HG03354 (cell line): ENCODE measurements around the gene FAM204A.

ENCODE experiments used
- ATAC-seq: cut with Tn5 transposase; IDR thresholded peaks from one replicate; pipeline ENCODE4 v1.9.1; 2021; ENCODE audit warnings: mild to moderate bottlenecking; ENCODE audit not compliant: unreplicated experiment, poor library complexity, severe bottlenecking

Gene FAM204A

GRCh38 chr10:118332948-118333710 lies 9.0 kb downstream of the FAM204A start:
- no peak for ATAC-seq

GRCh38 chr10:118332236-118332635 lies 9.9 kb downstream of the FAM204A start:
- peak; percentile 77 for ATAC-seq

DNA sequence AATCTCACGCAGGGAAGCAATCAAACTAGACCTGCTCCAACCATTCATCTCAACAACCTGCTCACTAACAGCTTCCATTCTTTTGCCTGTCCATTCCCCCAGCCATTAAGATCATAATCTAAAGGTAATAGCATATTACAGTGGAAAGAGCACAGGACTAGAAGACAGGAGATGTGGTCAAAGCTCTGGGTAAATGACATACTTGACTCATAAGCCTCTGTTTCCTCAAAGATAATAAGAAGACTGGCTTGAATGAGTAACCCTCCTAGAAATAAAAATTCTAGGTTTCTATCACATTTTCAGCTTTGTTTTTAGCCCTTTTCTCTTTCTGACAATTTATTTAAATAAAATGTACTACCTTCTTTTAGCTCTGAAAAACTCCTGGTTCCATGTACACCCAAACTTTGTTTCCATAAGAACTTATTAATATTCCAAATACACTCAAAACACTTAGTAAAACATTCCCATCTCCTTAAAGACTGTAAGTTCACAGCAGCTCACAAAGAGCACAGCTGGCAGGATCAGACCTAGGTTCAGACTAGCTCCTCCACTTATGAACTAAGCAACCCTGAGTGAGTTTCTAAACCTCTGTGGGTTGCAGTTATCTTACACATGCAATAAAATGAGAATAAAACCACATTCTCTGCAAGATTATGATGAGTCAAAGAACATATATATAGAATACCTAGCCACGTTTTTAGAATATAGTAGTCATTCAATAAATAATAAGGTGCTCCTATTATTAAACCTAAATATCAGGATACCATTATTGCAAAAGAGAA lies 11.6 kb downstream of the FAM204A start:
- no peak for ATAC-seq

- no peak for ATAC-seq
Measured at GRCh38 chr10:118324140-118324539, 18.0 kb downstream of the FAM204A start.

- no peak for ATAC-seq
Measured at GRCh38 chr10:118321724-118322575, 20.2 kb downstream of the FAM204A start.

DNA sequence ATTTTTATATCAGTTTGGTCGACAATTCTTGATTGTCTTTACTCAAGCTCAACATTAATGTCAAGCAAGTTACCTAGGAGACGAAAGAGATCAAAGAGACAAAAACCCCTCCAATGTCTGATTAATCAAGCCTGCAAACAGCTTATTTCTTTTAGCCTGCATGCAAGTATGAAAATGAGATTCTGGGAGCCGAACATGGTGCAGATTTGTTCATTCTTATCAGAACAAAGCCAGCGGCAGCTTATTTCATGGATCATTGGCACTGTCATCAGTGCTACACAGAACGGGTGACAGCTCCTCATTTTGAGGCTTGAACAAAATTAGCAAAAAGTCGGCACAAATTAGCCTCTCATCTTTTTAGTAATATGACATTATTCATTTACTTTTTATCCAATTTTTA lies 26.5 kb downstream of the FAM204A start:
- ATAC-seq = no peak

GRCh38 chr10:118314882-118315281 lies 27.2 kb downstream of the FAM204A start:
- ATAC-seq = no peak

- no peak for ATAC-seq
Measured at GRCh38 chr10:118311505-118311904, 30.6 kb downstream of the FAM204A start.

- no peak for ATAC-seq
Measured at GRCh38 chr10:118310822-118311221, 31.3 kb downstream of the FAM204A start.

DNA sequence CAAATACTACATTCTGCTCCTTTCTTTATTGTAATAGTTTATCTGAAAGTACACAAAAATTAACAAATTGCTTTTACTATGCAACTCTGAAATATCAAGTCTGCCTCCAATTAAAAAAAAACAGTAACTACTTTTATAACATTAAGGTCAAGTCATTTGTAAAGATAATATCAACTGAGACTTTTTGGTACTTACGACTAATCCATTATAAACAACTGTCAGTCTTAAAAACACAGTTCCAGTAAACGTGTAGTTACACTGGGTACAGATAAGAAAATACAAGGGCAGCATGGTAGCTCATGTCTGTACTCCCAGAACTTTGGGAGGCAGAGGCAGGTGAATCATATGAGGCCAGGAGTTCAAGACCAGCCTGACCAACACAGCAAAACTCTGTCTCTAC lies 32.2 kb downstream of the FAM204A start:
- ATAC-seq = no peak

GRCh38 chr10:118308664-118309063 lies 33.5 kb downstream of the FAM204A start:
- ATAC-seq = no peak

DNA sequence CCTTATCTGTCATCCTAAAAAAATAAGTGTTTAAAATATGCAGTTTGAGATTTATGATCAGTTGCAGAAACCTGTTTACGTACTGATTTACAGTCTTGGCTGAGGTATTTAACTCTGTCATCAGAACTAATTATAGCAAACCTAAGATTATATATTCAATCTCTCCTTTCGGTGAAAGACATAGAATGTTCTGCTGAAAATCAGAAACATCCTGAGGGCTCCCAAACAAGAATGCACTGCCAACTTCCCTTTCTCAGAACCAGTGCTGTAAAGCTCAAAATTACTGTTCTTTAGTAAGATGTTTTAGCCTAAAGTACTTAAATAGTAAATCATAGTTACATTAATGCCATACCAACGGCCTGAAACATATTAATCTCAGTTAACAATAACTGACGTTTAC lies 34.3 kb downstream of the FAM204A start:
- no peak for ATAC-seq

GRCh38 chr10:118307220-118307619 lies 34.9 kb downstream of the FAM204A start:
- no peak for ATAC-seq

GRCh38 chr10:118305730-118306129 lies 36.4 kb downstream of the FAM204A start:
- no peak for ATAC-seq

GRCh38 chr10:118304521-118304920 lies 37.6 kb downstream of the FAM204A start:
- no peak for ATAC-seq

GRCh38 chr10:118301211-118301610 lies 40.9 kb downstream of the FAM204A start:
- no peak for ATAC-seq

GRCh38 chr10:118300320-118300719 lies 41.8 kb downstream of the FAM204A start:
- ATAC-seq = no peak

DNA sequence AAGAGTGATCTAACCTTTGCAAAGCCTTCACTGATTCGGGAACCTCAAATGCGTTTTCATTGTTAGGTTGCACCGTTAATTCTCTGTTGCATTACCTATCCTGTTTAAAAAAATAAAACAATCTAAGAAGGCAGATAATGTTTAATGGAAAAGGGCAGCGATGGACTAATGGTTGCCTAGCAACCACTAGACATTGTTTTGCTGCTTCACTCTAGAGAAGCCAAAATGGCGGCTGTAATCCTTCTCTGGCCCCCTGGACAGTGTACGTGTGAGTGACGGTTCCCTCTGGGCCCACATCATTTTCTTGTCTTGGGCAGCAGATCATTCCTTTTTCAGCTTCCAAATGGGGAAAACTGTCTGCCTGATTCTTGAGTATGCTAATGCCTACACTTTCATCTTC lies 43.3 kb downstream of the FAM204A start:
- no peak for ATAC-seq

- ATAC-seq = no peak
Measured at GRCh38 chr10:118291122-118291521, 51.0 kb downstream of the FAM204A start.

DNA sequence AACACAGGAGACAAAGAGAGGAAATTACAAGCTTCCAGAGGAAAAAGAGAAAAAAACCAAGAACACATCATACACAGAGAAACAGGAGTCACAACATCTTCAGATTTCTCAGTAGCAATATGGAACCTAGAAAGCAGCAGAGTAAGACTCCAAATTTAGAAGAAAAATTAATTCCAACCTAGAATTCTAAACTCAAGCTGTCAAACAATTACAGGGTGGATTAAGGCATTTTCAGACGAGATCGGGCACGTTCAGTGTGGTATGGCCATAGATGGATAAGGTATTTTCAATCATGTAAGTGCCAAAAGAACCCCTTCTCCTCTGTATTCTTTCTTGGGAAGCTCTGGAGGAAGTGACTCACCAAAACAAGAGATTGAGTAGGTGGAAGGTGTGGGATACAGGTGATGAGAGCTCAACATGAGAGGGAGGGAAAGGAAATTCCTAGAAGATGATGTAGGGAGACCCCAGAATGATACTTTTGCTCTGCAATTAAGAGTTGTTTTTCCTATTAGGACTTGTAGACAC lies 51.6 kb downstream of the FAM204A start:
- ATAC-seq = no peak
